K562 (cell line): ENCODE data around the gene MACF1. TPM values are rescaled to one million over a fixed set of nuclear protein-coding genes. Genes with fewer than 3 reads are reported as not detected.

Source experiments
- ATAC-seq: fragments of 200-7000 bp; cut with Tn5 transposase; 3 replicates; pipeline ENCODE4 v1.9.1; 2020; ENCODE audit warnings: moderate library complexity
- BruUV-seq: library from RNA; stranded (reverse); fragments of 400-500 nt; replicated peaks from 2 replicates; lab custom pipeline; 2021; lab: Mats Ljungman, UMichigan
- CTCF ChIA-PET: fragments of 300-600 bp; formaldehyde crosslinking; extraction: SDS; loops from one replicate; lab custom pipeline; 2021; ENCODE audit warnings: low intra/inter-chr PET ratio; lab: Yijun Ruan, JAX
- POLR2A ChIA-PET: fragments of 300-600, 350-650 bp; sonication (Branson Sonifier 250); formaldehyde crosslinking; extraction: SDS; loops from one replicate; lab custom pipeline; 2021; ENCODE audit warnings: antibody characterized with exemption, inconsistent platforms; lab: Yijun Ruan, JAX
- DNase-seq, 4 experiments: peaks; one replicate each; pipeline versions ENCODE4 v3.0.0 to v3.0.0-alpha.2; 2011 to 2018; ENCODE audit warnings: low spot score in 3 of 4, mixed read lengths in 3 of 4; ENCODE audit errors: extremely low read depth in 1 of 4
- FAIRE-seq: peaks from 2 replicates; lab custom pipeline; 2011; peaks lifted over from hg19 to GRCh38; lab: Jason Lieb, UNC
- H2AFZ ChIP-seq: 2 replicates; pipeline ENCODE4 v1.6.0; 2011; ENCODE audit warnings: low read depth, low read length, control low read depth, inconsistent platforms
- H3K27ac ChIP-seq: fragments of 200-600 bp; 3 replicates; pipeline ENCODE4 v1.8.0; 2011; ENCODE audit warnings: low read depth, mild to moderate bottlenecking, control low read depth, inconsistent platforms, low read length, moderate library complexity, mixed read lengths; ENCODE audit errors: extremely low read depth
- H3K27me3 ChIP-seq, 2 experiments: fragments of 300-600 bp in 1 of 2; 2 replicates in 1 of 2; 3 replicates in 1 of 2; pipeline versions ENCODE4 v1.6.0 to v1.8.0; 2011; ENCODE audit warnings: inconsistent platforms in 2 of 2, low read length in 2 of 2, mild to moderate bottlenecking in 1 of 2, mixed read lengths in 1 of 2, moderate library complexity in 1 of 2; ENCODE audit not compliant: control insufficient read depth in 2 of 2, insufficient read depth in 2 of 2
- H3K36me3 ChIP-seq: fragments of 300-600 bp; 3 replicates; pipeline ENCODE4 v1.8.0; 2011; ENCODE audit warnings: mild to moderate bottlenecking, low read length, inconsistent platforms; ENCODE audit not compliant: control insufficient read depth, insufficient read depth
- H3K4me1 ChIP-seq, 2 experiments: fragments of 200-600 bp in 1 of 2; replicated peaks in 1 of 2; 2 replicates in 1 of 2; 3 replicates in 1 of 2; pipeline versions ENCODE4 v1.5.1 to v1.8.0; 2011; ENCODE audit warnings: inconsistent platforms in 2 of 2, low read length in 2 of 2, mild to moderate bottlenecking in 1 of 2, mixed read lengths in 1 of 2, moderate library complexity in 1 of 2; ENCODE audit not compliant: control insufficient read depth in 2 of 2, insufficient read depth in 2 of 2
- H3K4me2 ChIP-seq: 2 replicates; pipeline ENCODE4 v1.6.1; 2011; ENCODE audit warnings: low read length, control low read depth, inconsistent platforms, mixed read lengths; ENCODE audit not compliant: insufficient read depth
- H3K4me3 ChIP-seq: fragments of 200-600 bp; sonication (generic), shearing (Covaris generic); 2 replicates; pipeline ENCODE4 v1.5.1; 2016; ENCODE audit warnings: control low read depth, inconsistent platforms
- H3K79me2 ChIP-seq: fragments of 200-600 bp; 3 replicates; pipeline ENCODE4 v1.8.0; 2011; ENCODE audit warnings: low read length, inconsistent platforms; ENCODE audit not compliant: control insufficient read depth, insufficient read depth
- H3K9ac ChIP-seq, 2 experiments: 2 replicates each; pipeline versions ENCODE4 v1.6.0 to v1.6.1; 2011; ENCODE audit warnings: low read depth in 2 of 2, low read length in 2 of 2, control low read depth in 1 of 2, inconsistent platforms in 1 of 2, mild to moderate bottlenecking in 1 of 2, mixed read lengths in 1 of 2; ENCODE audit not compliant: insufficient read depth in 1 of 2
- H3K9me1 ChIP-seq: one replicate; pipeline ENCODE4 v1.6.0; 2011; ENCODE audit warnings: inconsistent platforms, mild to moderate bottlenecking, low read length, moderate library complexity; ENCODE audit not compliant: control insufficient read depth, insufficient read depth
- H3K9me3 ChIP-seq: replicated peaks from 2 replicates; pipeline ENCODE4 v1.5.1; 2011; ENCODE audit warnings: low read depth, low read length, inconsistent platforms; ENCODE audit not compliant: control insufficient read depth, insufficient read depth
- H4K20me1 ChIP-seq: replicated peaks from 2 replicates; pipeline ENCODE4 v1.6.1; 2011; ENCODE audit warnings: low read length, inconsistent platforms, mixed read lengths; ENCODE audit not compliant: control insufficient read depth, insufficient read depth
- CTBP1 ChIP-seq: fragments of 450-650 bp; IDR thresholded peaks from 2 replicates; pipeline ENCODE4 v1.6.1; 2016; ENCODE audit warnings: borderline replicate concordance
- GATAD2B ChIP-seq: fragments of 450-650 bp; IDR thresholded peaks from 2 replicates; pipeline ENCODE4 v1.6.1; 2017; ENCODE audit warnings: mild to moderate bottlenecking, borderline replicate concordance
- SMAD1 ChIP-seq: fragments of 150-350 bp; IDR thresholded peaks from 2 replicates; pipeline ENCODE4 v1.6.1; 2014; ENCODE audit warnings: low read length, low read depth; ENCODE audit not compliant: partially characterized antibody
- WGBS: fragments of 100-300 bp; shearing (Covaris generic); methylation state at CpG from one replicate; pipeline ENCODE4 v1.1.6; 2016; ENCODE audit warnings: low coverage, mixed read lengths; ENCODE audit not compliant: insufficient coverage; ENCODE audit errors: missing lambda C conversion rate; 5-methylcytosine and 5-hydroxymethylcytosine counted together
- in situ Hi-C: fragments of 300-500 bp; cut with MboI; formaldehyde crosslinking; loops from 4 replicates; pipeline ENCODE4 v1.15.0; 2018; ENCODE audit warnings: inconsistent platforms, mixed read lengths
- intact Hi-C: fragments of 100-400 bp; cut with micrococcal nuclease; formaldehyde crosslinking; loops from 2 replicates; pipeline ENCODE4 v1.14.2; 2022
- polyA plus RNA-seq, 8 experiments: library from polyadenylated mRNA; depleted of rRNA in 4 of 8; stranded (reverse) in 5 of 8; unstranded in 3 of 8; fragments of >200 nt; fragmentation: Nextera tagmentation in 2 of 8; fragmentation: Illumina TruSeq in 1 of 8; extraction: Ambion mirVana in 2 of 8; extraction: Trizol in 1 of 8; gene quantifications; 2 replicates each; pipeline versions ENCODE4 v1.2.1 to v1.2.3, GENCODE V29; 2011 to 2014; ENCODE audit warnings: inconsistent platforms in 1 of 8, missing spikeins in 1 of 8
- total RNA-seq, 7 experiments: library from RNA; depleted of rRNA in 6 of 7; stranded (reverse); fragments of >200 nt in 6 of 7; fragmentation: Illumina TruSeq in 2 of 7; extraction: Trizol in 2 of 7; gene quantifications; 2 replicates each; pipeline versions ENCODE4 v1.2.1 to v1.2.3, GENCODE V29; 2011 to 2021; ENCODE audit warnings: low replicate concordance in 1 of 7
- TF ChIP-seq, protein P1 (sequence below): sonication (generic); formaldehyde crosslinking; IDR thresholded peaks from 2 replicates; pipeline ENCODE4 v1.8.0; 2022; ENCODE audit warnings: mild to moderate bottlenecking, missing genetic modification reagents
- TF ChIP-seq, protein P2 (sequence below), 2 experiments: fragments of 450-650 bp in 1 of 2; sonication (generic) in 1 of 2; formaldehyde crosslinking in 1 of 2; IDR thresholded peaks; 2 replicates each; pipeline versions ENCODE4 v1.7.1 to v1.9.0; 2016 to 2022; ENCODE audit warnings: inconsistent platforms in 1 of 2, mild to moderate bottlenecking in 1 of 2, missing genetic modification reagents in 1 of 2

The MACF1 gene
- total and polyA plus RNA-seq, 9 of the 15 experiments (the other 6 are each of a cell fraction or from before 2014, with no cell fraction given) = 13.2 to 232 (median 112) TPM

DNA sequence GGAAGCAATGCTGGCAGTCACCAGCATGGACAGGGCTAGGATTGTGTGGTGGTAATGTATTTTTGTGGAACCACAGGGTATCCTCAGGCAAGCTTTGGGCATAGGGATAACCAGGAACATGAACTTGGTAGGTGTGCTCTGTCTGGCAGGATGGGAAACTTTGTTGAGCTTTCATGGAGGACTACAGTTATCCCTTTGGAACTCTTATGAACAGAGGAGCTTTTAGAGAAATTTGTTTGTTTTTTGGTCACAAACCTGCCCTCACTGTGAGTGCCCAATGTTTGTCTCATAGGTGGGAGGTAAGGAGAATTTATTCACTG, 54.4 kb downstream of the MACF1 start (continued):
- TF ChIP-seq, protein P1, sequence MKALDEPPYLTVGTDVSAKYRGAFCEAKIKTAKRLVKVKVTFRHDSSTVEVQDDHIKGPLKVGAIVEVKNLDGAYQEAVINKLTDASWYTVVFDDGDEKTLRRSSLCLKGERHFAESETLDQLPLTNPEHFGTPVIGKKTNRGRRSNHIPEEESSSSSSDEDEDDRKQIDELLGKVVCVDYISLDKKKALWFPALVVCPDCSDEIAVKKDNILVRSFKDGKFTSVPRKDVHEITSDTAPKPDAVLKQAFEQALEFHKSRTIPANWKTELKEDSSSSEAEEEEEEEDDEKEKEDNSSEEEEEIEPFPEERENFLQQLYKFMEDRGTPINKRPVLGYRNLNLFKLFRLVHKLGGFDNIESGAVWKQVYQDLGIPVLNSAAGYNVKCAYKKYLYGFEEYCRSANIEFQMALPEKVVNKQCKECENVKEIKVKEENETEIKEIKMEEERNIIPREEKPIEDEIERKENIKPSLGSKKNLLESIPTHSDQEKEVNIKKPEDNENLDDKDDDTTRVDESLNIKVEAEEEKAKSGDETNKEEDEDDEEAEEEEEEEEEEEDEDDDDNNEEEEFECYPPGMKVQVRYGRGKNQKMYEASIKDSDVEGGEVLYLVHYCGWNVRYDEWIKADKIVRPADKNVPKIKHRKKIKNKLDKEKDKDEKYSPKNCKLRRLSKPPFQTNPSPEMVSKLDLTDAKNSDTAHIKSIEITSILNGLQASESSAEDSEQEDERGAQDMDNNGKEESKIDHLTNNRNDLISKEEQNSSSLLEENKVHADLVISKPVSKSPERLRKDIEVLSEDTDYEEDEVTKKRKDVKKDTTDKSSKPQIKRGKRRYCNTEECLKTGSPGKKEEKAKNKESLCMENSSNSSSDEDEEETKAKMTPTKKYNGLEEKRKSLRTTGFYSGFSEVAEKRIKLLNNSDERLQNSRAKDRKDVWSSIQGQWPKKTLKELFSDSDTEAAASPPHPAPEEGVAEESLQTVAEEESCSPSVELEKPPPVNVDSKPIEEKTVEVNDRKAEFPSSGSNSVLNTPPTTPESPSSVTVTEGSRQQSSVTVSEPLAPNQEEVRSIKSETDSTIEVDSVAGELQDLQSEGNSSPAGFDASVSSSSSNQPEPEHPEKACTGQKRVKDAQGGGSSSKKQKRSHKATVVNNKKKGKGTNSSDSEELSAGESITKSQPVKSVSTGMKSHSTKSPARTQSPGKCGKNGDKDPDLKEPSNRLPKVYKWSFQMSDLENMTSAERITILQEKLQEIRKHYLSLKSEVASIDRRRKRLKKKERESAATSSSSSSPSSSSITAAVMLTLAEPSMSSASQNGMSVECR (CRISPR knock-in tag) = 0 out of 2 replicates have a peak, but pooled peaks have one; percentile 26

DNA sequence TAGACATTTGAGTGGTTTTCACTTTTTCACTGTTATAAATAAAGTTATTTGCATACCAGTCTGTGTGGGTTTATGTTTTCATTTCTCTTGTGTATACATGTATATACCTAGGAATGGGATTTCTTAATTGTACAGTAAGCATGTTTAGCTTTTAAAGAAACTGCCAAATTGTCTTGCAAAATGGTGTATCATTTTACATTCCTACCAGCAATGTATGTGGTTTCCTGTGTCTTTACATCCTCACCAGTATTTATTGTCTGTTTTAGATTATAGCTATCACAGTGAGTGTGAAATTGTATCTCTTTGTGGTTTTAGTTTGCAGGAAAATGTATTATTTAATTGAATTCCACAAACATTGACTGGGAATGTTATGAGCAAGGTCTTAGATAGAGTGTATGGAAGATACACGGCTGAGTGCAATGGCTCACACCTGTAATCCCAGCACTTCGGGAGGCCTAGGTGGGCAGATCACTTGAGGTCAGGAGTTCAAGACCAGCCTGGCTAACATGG, 57.3 kb downstream of the MACF1 start:
- no peaks in the 10 kb centered on the region for H3K27me3 ChIP-seq
- ChIA-PET CTCF (interaction anchor here (0.6 kb wide), 1 partner anchor 75 kb away, joined by 4 read pairs; no protein-coding TSS in a partner anchor), POLR2A (interaction anchor here (0.6 to 0.8 kb wide), 2 partner anchors 57 to 154 kb away, joined by 3 to 6 read pairs; partner anchors contain the start of gene MACF1)
- no peaks in the 10 kb centered on the region for H3K9me3 ChIP-seq
- in situ Hi-C loops = loop anchor here (5.0 to 10.0 kb wide), 2 partner anchors 159 to 273 kb away; no protein-coding TSS in a partner anchor
- no peaks in the 10 kb centered on the region for H3K9me1 ChIP-seq
- H3K4me3 ChIP-seq = no peak overlapping the region
- FAIRE-seq = no peak
- no peak overlapping the region for H3K27ac ChIP-seq
- H3K79me2 ChIP-seq = peaks cover 4% of the 10 kb centered on the region; the same call in 1 of the 3 replicates
- H3K4me1 ChIP-seq = no peaks in the 10 kb centered on the region
- no peak for DNase-seq
- no peak overlapping the region for H2AFZ ChIP-seq
- H3K9ac ChIP-seq = no peak overlapping the region
- 71% methylated on average over 2 of the region's 2 CpGs for WGBS
- TF ChIP-seq SMAD1 = no peak
- TF ChIP-seq, protein P2, sequence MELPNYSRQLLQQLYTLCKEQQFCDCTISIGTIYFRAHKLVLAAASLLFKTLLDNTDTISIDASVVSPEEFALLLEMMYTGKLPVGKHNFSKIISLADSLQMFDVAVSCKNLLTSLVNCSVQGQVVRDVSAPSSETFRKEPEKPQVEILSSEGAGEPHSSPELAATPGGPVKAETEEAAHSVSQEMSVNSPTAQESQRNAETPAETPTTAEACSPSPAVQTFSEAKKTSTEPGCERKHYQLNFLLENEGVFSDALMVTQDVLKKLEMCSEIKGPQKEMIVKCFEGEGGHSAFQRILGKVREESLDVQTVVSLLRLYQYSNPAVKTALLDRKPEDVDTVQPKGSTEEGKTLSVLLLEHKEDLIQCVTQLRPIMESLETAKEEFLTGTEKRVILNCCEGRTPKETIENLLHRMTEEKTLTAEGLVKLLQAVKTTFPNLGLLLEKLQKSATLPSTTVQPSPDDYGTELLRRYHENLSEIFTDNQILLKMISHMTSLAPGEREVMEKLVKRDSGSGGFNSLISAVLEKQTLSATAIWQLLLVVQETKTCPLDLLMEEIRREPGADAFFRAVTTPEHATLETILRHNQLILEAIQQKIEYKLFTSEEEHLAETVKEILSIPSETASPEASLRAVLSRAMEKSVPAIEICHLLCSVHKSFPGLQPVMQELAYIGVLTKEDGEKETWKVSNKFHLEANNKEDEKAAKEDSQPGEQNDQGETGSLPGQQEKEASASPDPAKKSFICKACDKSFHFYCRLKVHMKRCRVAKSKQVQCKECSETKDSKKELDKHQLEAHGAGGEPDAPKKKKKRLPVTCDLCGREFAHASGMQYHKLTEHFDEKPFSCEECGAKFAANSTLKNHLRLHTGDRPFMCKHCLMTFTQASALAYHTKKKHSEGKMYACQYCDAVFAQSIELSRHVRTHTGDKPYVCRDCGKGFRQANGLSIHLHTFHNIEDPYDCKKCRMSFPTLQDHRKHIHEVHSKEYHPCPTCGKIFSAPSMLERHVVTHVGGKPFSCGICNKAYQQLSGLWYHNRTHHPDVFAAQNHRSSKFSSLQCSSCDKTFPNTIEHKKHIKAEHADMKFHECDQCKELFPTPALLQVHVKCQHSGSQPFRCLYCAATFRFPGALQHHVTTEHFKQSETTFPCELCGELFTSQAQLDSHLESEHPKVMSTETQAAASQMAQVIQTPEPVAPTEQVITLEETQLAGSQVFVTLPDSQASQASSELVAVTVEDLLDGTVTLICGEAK (IDR thresholded peaks at IDR 0.05) = peak; percentile 71
- TF ChIP-seq, protein P2 (CRISPR knock-in tag; IDR thresholded peaks at IDR 0.05) = no peak
- no peak for TF ChIP-seq CTBP1
- no peak for TF ChIP-seq GATAD2B
- ATAC-seq = no peak
- TSS peak; percentile 7 for BruUV-seq
- H4K20me1 ChIP-seq = no peaks in the 10 kb centered on the region
- H3K4me2 ChIP-seq = no peak overlapping the region
- peaks cover 39% of the 10 kb centered on the region for H3K36me3 ChIP-seq
- intact Hi-C loops = no loop called here
